GM21576 (cell line): Measurements from ENCODE around the gene MSANTD2.

Experiments used
- ATAC-seq: cut with Tn5 transposase; IDR thresholded peaks from one replicate; pipeline ENCODE4 v1.9.1; 2021; ENCODE audit warnings: mild to moderate bottlenecking, moderate library complexity; ENCODE audit not compliant: unreplicated experiment

The MSANTD2 gene

GRCh38 chr11:124756033-124756752 lies 44.0 kb downstream of the MSANTD2 start:
- ATAC-seq = no peak

DNA sequence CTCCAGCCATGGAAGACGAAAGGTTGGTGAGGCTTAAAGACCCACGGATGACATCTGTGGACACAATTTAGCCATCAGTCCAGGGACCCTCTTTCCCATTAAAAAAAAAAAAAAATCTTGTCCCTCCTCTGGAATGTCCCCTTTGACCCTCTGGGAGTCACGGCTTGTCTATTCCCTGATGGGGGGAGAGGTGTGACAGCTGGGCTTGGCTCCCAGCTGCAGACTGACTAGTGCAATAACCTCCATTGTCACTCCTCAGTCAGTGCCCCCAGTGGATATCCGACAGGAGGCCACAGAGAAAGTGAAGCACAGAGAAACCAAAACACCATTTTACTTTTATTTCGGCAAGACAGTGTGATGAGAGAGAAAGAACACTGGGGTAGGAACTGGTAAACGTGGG lies 45.5 kb downstream of the MSANTD2 start:
- no peak for ATAC-seq

- no peak for ATAC-seq
Observed at GRCh38 chr11:124754309-124754708, 45.9 kb downstream of the MSANTD2 start.

DNA sequence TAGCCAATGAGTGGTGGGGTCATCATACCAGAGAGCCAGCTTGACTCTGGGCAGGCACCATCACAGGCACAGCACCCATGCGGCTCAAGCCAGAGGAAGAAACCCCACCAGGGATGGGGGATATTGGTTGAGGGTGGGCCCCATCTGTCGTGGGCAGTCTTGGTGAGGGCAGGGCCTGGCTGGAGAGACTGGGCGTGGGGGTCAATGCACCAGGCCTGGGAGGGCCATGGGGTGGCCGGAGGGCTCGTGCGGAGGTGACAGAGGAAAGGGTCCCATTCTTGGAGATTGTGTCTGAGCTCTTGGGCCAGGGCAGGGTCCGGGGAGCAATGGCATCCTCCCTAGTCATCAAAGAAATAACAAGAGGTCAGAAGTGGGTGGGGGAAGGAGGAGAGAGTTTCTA lies 46.6 kb downstream of the MSANTD2 start:
- no peak for ATAC-seq

DNA sequence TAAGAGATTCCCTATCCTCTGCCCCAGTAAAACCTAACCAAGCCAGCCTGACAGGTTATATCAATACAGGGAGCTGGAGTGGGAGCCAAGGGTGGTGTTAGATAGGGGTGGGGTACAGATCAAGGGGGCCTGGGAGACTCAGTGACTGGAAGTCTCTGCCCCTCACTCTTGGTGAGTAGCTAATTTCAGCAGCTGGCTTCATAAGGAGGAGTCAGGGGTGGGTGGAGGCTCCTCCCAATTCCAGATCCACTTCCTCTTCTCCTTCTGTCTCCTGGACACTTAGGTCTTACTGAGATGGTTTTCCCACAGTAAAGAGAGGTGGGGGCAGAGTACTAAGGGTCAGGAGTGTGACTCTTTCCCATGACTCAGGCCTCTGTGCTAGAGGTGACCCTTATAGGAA lies 47.0 kb downstream of the MSANTD2 start:
- ATAC-seq = no peak

- no peak for ATAC-seq
Observed at GRCh38 chr11:124752471-124753102, 47.6 kb downstream of the MSANTD2 start.

DNA sequence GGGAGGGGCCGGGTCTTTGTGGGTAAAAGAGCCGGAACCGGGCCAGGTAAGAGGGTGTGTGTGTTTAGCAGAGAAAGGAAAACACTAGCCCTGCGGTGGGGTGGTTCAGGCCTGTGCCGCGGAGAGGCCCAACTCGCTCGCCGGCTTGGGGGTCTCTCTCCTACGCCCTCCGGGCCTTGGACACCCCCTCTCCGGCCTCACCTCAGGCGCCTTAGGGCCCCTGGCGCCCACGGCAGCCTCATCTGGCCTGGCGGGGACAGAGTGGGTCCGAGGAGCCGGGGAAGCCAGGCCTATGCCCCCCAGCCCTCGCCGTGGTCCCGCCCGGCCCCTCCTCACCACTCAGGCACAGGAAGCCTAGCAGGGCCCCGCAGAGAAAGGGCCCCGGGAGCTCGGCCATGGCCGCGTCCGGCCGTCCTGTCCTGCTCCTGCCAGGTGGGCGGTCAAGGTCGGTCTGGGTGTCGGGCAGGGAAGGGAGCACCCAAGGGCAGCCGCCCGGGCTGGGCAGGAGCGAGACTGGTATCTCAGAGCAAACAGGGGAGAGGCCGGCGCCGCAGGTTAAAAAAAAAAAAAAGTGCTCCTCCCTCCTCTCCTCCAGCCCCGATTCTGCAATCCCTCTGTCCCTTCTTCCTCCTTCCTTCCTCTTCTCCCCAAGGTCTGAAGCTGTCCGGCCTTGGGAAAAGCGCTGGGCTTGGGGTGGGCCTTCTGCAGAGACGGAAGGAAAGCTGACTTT lies 48.3 kb downstream of the MSANTD2 start, which contains the start of gene VSIG2:
TSS of gene VSIG2 (minus strand) at position 515 of the 730 bp plus-strand sequence. CDS start at position 397, 118 bp downstream.
- no peak for ATAC-seq

- ATAC-seq = no peak
Observed at GRCh38 chr11:124751391-124751740, 48.8 kb downstream of the MSANTD2 start.

- no peak for ATAC-seq
Observed at GRCh38 chr11:124749912-124750311, 50.3 kb downstream of the MSANTD2 start.

GRCh38 chr11:124748481-124749343 lies 51.5 kb downstream of the MSANTD2 start:
- no peak for ATAC-seq

GRCh38 chr11:124748100-124748418 lies 52.1 kb downstream of the MSANTD2 start:
- ATAC-seq = no peak

- ATAC-seq = no peak
Observed at GRCh38 chr11:124747406-124748099, 52.7 kb downstream of the MSANTD2 start.

DNA sequence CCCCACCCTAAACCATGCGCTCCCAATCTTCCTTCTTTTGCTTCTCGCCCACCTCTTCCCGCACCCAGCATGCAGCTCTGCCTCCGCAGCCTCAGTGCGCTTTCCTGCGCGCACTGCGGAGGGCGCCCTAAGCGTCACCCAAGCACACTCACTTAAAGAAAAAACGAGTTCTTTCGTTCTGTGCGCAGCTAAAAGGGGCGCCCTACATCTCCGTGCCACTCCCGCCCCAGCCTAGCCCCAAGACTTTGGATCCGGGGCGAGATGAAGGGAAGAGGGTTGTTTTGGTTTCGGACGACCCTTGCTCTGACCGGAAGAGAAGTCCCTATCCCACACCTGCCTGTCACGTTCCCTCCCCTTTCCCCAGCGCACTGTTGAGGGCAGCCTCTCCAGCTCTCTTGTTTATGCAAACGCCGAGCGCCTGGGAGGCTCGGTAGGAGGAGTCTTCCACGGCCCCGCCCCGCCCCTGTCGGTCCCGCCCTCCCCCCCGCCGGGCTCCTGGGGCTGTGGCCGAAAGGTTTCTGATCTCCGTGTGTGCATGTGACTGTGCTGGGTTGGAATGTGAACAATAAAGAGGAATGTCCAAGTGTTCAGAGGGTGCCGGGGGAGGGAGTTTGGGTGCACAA lies 53.5 kb downstream of the MSANTD2 start:
- ATAC-seq = peak; percentile 91

- peak; percentile 31 for ATAC-seq
Observed at GRCh38 chr11:124745835-124746620, 54.2 kb downstream of the MSANTD2 start.

- no peak for ATAC-seq
Observed at GRCh38 chr11:124745270-124745834, 54.9 kb downstream of the MSANTD2 start.

GRCh38 chr11:124743050-124743449 lies 57.2 kb downstream of the MSANTD2 start:
- no peak for ATAC-seq

DNA sequence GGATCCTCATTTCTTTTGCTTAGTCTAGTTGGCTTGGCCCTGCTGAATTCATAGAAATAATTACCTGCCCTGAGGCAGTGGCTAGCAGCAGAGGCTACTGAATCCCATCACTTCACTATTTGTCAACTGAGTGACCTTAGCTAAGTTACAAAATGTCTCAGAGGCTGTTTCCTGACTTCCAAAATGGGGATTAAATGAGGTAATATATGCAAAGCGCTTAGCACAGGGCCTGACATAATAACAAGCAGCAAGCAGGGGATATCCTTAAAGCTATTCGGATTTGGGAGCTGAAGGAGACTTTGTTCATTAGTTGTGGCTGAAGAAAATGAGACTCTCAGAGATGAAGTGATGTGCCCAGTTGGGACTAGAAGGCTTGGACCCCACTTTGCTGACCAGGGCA lies 57.7 kb downstream of the MSANTD2 start:
- no peak for ATAC-seq

DNA sequence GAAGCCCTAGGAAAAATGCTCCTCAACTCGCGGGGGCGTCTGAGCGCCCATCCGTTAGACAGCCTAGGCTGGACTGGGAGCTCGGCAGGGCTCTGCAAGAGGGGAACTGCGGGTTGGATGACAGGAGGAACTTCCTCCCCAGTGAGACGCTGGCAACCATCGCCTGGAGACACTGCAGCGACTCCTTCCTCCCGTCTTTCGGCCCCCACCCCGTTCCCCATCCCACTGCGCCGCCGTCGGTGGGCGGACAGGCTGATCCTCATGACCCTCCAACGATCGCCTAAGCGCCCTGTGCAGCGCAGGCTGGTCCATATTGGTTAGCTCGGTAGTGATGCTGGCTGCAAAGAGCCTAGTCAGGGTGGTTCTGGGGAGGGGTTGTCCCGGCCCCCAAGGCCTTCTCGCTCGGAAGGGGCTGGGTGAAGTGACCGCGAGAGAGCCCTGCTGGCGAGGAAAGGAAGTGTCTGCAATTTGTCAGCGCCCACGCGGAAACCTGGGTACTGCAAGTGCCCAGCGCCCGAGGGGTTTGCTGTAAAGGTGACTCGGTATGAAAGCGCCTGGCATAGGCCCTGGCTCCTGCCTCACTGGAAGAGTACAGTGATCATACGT lies 59.8 kb downstream of the MSANTD2 start:
- peak; percentile 34 for ATAC-seq
